Body of pancreas (tissue), 4 donors: Measurements from ENCODE around the gene MPHOSPH9.

Experiments
- POLR2A ChIP-seq, 3 donors: fragments of 450-650 bp; IDR thresholded peaks; one replicate each; pipeline ENCODE4 v1.6.1; 2016; ENCODE audit warnings: antibody characterized with exemption in 3 of 3, mild to moderate bottlenecking in 2 of 3
- TF ChIP-seq, protein P1 (sequence below), 7 experiments: fragments of 450-650 bp in 4 of 7; fragments of 200-600 bp in 3 of 7; sonication (generic) in 3 of 7; IDR thresholded peaks; one replicate each; pipeline ENCODE4 v1.5.1; 2016 to 2019; ENCODE audit warnings: antibody characterized with exemption in 7 of 7

DNA sequence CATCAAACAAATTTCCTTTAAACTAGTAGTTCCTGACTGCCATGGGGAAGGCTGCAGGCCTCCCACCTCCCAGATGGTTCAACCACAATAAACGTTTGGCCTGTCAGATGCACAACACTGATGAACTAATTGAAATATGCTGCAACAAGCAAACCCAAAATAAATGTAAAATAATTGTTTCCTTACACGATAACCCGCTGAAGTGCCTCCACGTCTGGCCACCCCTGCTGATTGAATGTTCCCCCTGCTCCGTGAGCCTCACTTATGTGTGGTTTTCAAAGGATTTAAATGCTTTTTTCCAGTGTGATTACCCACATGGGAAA, 90.5 kb downstream of the MPHOSPH9 start:
- TF ChIP-seq, protein P1, sequence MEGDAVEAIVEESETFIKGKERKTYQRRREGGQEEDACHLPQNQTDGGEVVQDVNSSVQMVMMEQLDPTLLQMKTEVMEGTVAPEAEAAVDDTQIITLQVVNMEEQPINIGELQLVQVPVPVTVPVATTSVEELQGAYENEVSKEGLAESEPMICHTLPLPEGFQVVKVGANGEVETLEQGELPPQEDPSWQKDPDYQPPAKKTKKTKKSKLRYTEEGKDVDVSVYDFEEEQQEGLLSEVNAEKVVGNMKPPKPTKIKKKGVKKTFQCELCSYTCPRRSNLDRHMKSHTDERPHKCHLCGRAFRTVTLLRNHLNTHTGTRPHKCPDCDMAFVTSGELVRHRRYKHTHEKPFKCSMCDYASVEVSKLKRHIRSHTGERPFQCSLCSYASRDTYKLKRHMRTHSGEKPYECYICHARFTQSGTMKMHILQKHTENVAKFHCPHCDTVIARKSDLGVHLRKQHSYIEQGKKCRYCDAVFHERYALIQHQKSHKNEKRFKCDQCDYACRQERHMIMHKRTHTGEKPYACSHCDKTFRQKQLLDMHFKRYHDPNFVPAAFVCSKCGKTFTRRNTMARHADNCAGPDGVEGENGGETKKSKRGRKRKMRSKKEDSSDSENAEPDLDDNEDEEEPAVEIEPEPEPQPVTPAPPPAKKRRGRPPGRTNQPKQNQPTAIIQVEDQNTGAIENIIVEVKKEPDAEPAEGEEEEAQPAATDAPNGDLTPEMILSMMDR (IDR thresholded peaks at IDR 0.05) = no peak
- no peak for TF ChIP-seq POLR2A (IDR thresholded peaks at IDR 0.05)
